VCaP (cell line): ENCODE results near the gene NNMT.

ENCODE experiments used
- H3K27ac ChIP-seq: fragments of 450-650 bp; 2 replicates; pipeline ENCODE4 v1.5.1; 2017
- TF ChIP-seq, protein P1 (sequence below): fragments of 450-650 bp; conservative IDR thresholded peaks from 2 replicates; pipeline ENCODE4 v1.5.1; 2017; ENCODE audit warnings: mild to moderate bottlenecking, moderate library complexity

The NNMT gene

DNA sequence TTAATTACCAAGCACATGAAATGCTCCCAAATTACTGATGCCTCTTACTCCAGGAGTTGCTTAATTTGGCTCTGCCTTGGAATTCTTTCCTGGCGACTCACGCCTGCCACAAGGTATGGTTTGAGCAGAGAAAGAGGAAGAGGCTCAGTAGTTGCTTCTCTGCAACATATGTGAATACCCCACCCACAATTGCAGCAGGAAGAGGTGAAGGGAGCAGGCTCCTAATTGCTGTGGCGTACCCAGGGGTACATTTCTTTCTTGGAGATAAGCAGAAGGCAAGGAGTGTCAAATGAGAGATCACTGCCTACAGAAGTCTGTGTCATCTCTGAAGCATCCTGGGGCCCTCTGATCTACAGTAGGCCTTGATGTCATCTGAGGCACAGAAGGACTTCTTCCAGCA is 10.6 kb upstream of the NNMT start:
- TF ChIP-seq, protein P1, sequence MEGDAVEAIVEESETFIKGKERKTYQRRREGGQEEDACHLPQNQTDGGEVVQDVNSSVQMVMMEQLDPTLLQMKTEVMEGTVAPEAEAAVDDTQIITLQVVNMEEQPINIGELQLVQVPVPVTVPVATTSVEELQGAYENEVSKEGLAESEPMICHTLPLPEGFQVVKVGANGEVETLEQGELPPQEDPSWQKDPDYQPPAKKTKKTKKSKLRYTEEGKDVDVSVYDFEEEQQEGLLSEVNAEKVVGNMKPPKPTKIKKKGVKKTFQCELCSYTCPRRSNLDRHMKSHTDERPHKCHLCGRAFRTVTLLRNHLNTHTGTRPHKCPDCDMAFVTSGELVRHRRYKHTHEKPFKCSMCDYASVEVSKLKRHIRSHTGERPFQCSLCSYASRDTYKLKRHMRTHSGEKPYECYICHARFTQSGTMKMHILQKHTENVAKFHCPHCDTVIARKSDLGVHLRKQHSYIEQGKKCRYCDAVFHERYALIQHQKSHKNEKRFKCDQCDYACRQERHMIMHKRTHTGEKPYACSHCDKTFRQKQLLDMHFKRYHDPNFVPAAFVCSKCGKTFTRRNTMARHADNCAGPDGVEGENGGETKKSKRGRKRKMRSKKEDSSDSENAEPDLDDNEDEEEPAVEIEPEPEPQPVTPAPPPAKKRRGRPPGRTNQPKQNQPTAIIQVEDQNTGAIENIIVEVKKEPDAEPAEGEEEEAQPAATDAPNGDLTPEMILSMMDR: no peak
- H3K27ac ChIP-seq: peak overlapping the region; percentile 79

DNA sequence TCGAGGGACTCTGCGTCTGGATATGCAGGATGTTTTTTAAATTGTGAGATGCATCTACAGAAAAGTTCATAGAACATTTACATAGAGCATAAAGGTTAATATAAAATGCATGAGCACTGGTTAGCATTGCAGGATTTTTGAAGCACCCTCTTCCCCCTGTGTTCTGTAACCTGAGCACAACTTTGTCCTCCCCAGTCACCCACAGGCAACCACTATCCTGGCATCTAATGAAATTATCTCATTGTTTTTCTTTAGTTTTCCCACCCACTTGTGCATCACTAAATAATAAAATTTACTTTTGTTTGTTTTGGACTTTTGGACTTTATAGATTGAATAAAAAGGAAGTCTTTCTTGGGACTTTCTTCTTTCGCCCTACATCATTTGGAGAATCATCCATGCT is 10.0 kb upstream of the NNMT start:
- peak overlapping the region; percentile 79 for H3K27ac ChIP-seq
- TF ChIP-seq, protein P1: no peak

DNA sequence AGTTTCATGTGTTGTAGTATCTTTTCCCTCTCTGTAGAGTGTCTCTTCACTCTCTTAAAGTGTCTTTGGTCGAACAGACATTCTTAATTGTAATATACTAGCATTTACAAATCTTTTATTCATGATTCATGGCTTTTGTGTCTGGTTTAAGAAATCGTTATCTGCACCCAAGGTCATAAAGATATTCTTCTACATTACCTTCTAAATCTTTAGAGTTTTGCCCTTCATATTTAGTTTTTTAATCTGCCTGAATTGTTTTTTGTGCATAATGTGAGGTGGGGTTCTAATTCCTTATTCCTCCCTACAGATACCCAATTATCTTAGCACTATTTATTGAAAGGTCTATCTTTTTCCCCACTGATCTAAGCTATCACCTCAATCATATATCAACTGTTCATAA is 9.0 kb upstream of the NNMT start:
- TF ChIP-seq, protein P1: no peak
- H3K27ac ChIP-seq: peak overlapping the region; percentile 79

DNA sequence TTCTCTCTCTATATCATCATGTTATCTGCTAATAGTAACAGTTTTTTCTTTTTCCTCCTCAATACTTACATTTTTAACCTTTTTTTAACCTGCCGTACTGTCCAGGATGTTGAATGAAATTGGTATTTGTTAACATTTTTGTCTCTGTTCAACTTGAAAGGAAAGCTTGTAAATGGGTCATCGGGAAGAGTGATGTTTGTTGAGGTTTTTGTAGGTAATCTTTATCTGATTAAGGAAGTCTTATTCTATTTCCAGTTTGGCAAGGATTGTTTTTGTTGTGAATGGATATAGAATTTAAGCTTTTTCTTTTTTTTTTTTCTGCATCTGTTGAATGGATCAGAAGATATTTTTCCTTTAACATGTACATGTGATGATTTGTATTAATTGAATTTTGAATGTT is 8.1 kb upstream of the NNMT start:
- H3K27ac ChIP-seq: peak overlapping the region; percentile 79
- TF ChIP-seq, protein P1: no peak

DNA sequence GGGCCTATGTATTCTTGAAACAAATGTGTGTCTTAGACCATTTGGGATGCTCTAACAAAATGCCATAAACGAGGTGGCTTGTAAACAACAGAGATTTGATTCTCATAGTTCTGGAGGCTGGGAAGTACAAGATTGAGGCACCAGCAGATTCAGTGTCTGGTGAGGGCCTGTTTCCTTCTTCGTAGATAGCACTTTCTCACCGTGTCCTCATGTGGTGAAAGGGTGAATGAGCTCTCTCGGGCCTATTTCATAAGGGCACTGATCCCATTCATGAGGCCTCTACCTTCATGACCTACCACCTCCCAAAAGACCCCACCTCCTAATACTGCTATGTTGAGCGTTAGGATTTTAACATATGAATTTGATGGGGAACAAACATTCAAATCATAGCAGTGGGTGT is 6.4 kb upstream of the NNMT start:
- H3K27ac ChIP-seq: peak overlapping the region; percentile 79
- TF ChIP-seq, protein P1: no peak

DNA sequence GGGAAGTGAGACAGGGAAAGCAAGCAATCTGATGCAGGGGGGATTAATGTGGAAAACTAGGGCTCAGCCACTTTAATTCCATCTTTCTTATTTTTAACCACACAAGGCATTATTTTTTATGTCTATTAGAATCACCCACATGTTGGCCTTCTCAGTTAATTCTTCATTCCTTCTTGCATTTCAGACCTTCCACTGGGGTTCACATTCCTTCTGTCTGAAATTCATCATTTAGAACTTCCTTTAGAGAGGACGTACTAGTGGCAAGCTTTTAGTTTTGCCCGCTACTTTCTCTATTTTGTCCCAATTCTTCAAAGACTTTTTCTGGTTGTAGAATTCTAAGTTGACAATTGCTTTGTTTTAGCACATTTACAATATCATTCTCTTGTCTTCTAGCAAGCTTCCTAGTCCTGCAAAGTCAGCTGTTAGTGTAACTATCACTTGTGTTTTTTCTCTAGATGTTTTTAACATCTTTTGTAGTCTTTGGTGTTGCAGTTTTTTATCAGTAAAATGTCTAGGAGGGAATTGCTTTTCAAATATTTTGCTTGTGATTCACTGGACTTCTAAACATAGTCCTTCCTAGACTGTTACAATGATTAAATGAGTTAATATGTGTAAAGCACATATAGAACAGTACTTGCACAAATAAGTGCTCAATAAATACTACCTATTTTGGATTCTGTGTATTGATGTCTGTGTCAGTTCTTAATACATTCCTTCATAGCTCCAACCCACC is 5.5 kb upstream of the NNMT start:
- H3K27ac ChIP-seq: peak overlapping the region; percentile 86; the same call in 1 of the 2 replicates
- TF ChIP-seq, protein P1: no peak

DNA sequence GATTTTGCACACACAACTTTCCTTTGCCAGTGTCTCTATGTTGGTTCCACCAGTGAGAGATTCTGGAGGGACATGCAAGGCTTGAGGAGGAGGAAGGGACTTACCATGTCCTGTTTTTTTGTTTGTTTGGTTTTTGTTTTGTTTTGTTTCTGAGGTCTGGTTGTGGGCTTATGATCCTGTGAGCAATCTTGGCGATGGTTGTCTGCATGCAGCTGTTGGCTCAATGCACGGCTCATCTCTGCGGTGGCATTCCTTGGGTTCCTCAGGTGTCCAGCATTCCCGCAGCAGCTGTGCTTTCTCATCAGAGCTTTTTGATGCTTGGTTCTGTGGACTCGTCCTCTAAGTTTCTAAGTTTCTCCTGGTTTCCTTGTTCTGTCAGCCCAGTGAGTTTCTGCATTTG is 4.8 kb upstream of the NNMT start:
- TF ChIP-seq, protein P1: no peak
- H3K27ac ChIP-seq: peak overlapping the region; percentile 86
